ENCODE data around the gene ASB16.

ASB16 gene

GRCh38 chr17:44174427-44174826 is 3.9 kb downstream of the ASB16 start:
- Histone ChIP-seq H2BK15ac (ENCODE audit: low read length) (no peak overlapping the region), H3K36me3 (replicated peaks in 1 of 2; ENCODE audit: control insufficient read depth in 2 of 2, insufficient read depth in 2 of 2, low read length in 2 of 2) (peaks cover 25 to 44% of the 10 kb centered on the region in 2 donors), H3K18ac (ENCODE audit: low read length) (no peak overlapping the region), H2BK120ac (ENCODE audit: low read depth, low read length) (no peak overlapping the region), H2AK5ac (ENCODE audit: low read depth, low read length) (no peak overlapping the region), H3K4ac (ENCODE audit: low read length) (no peak overlapping the region), H3K9ac (ENCODE audit: low read depth, low read length, poor library complexity) (no peak overlapping the region), H3K9me3 (replicated peaks in 1 of 2; ENCODE audit: control insufficient read depth in 2 of 2, insufficient read depth in 1 of 2, low read depth in 1 of 2, low read length in 2 of 2) (no peaks in the 10 kb centered on the region), H3K79me1 (ENCODE audit: low read depth, low read length) (peaks cover 7% of the 10 kb centered on the region), H3K4me1 (ENCODE audit: control insufficient read depth in 2 of 2, insufficient read depth in 1 of 2, low read depth in 1 of 2, low read length in 2 of 2) (peaks cover 9 to 10% of the 10 kb centered on the region in 2 donors), H2BK12ac (ENCODE audit: low read length) (no peak overlapping the region), H2BK5ac (ENCODE audit: low read length) (no peak overlapping the region), H3K27me3 (ENCODE audit: control insufficient read depth in 3 of 3, insufficient read depth in 3 of 3, low read depth in 1 of 3, low read length in 3 of 3) (no peaks in the 10 kb centered on the region), H2AFZ (ENCODE audit: low read length) (no peak overlapping the region), H3K4me3 (ENCODE audit: low read length in 2 of 2) (no peak overlapping the region), H3K4me2 (ENCODE audit: insufficient read depth, low read length, poor library complexity, severe bottlenecking) (no peak overlapping the region), H3K23ac (ENCODE audit: low read depth, low read length, poor library complexity) (no peak overlapping the region), H4K91ac (ENCODE audit: low read depth, low read length, poor library complexity) (no peak overlapping the region), H3K14ac (ENCODE audit: low read length) (no peak overlapping the region), H4K8ac (ENCODE audit: low read depth, low read length) (no peak overlapping the region), H3K27ac (replicated peaks; ENCODE audit: low read length) (no peak overlapping the region)
- WGBS, 2 donors (ENCODE audit: extremely low coverage in 2 of 2, insufficient read length in 2 of 2, insufficient replicate concordance in 1 of 2), result no CpG with 5 or more reads among the region's 2 CpGs
- no peak for DNase-seq (ENCODE audit: low spot score)

DNA sequence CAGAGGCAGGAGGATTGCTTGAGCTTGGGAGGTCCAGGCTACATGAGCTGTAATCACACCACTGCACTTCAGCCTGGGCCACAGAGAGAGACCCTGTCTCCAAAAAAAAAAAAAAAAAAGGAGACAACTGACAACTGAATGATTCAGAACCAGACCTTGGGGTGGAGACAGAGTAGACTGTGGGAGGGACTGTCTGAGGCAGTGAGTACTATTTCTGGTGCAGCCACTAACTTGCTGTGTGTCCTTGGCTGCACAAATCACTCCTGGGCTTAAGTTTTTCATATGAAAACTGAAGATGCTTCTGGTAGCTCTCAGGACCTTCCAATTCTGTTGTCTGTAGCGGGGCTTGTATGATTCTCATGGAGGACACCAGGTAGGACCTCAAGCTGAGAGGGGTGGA is 5.8 kb downstream of the ASB16 start:
- no peaks in the 10 kb centered on the region for H3K27me3 ChIP-seq (ENCODE audit: control insufficient read depth in 3 of 3, insufficient read depth in 3 of 3, low read depth in 1 of 3, low read length in 3 of 3)
- no peak overlapping the region for H3K4me3 ChIP-seq (ENCODE audit: low read length in 2 of 2)
- H2BK5ac ChIP-seq (ENCODE audit: low read length), result no peak overlapping the region
- peaks cover 25 to 44% of the 10 kb centered on the region in 2 donors for H3K36me3 ChIP-seq (replicated peaks in 1 of 2; ENCODE audit: control insufficient read depth in 2 of 2, insufficient read depth in 2 of 2, low read length in 2 of 2)
- no peak overlapping the region for H2BK12ac ChIP-seq (ENCODE audit: low read length)
- no peak overlapping the region for H3K23ac ChIP-seq (ENCODE audit: low read depth, low read length, poor library complexity)
- H3K27ac ChIP-seq (replicated peaks; ENCODE audit: low read length), result no peak overlapping the region
- H3K9ac ChIP-seq (ENCODE audit: low read depth, low read length, poor library complexity), result no peak overlapping the region
- H3K4me1 ChIP-seq (ENCODE audit: control insufficient read depth in 2 of 2, insufficient read depth in 1 of 2, low read depth in 1 of 2, low read length in 2 of 2), result no peaks in the 10 kb centered on the region
- H2BK15ac ChIP-seq (ENCODE audit: low read length), result no peak overlapping the region
- H3K14ac ChIP-seq (ENCODE audit: low read length), result no peak overlapping the region
- no peak overlapping the region for H3K4me2 ChIP-seq (ENCODE audit: insufficient read depth, low read length, poor library complexity, severe bottlenecking)
- no peaks in the 10 kb centered on the region for H3K9me3 ChIP-seq (replicated peaks in 1 of 2; ENCODE audit: control insufficient read depth in 2 of 2, insufficient read depth in 1 of 2, low read depth in 1 of 2, low read length in 2 of 2)
- H3K18ac ChIP-seq (ENCODE audit: low read length), result no peak overlapping the region
- no peak overlapping the region for H4K91ac ChIP-seq (ENCODE audit: low read depth, low read length, poor library complexity)
- H2AK5ac ChIP-seq (ENCODE audit: low read depth, low read length), result no peak overlapping the region
- WGBS, 2 donors (ENCODE audit: extremely low coverage in 2 of 2, insufficient read length in 2 of 2, insufficient replicate concordance in 1 of 2), result no CpG with 5 or more reads among the region's 1 CpG
- no peak overlapping the region for H4K8ac ChIP-seq (ENCODE audit: low read depth, low read length)
- no peak overlapping the region for H2BK120ac ChIP-seq (ENCODE audit: low read depth, low read length)
- peaks cover 7% of the 10 kb centered on the region for H3K79me1 ChIP-seq (ENCODE audit: low read depth, low read length)
- DNase-seq (ENCODE audit: low spot score), result no peak
- H2AFZ ChIP-seq (ENCODE audit: low read length), result no peak overlapping the region
- no peak overlapping the region for H3K4ac ChIP-seq (ENCODE audit: low read length)

DNA sequence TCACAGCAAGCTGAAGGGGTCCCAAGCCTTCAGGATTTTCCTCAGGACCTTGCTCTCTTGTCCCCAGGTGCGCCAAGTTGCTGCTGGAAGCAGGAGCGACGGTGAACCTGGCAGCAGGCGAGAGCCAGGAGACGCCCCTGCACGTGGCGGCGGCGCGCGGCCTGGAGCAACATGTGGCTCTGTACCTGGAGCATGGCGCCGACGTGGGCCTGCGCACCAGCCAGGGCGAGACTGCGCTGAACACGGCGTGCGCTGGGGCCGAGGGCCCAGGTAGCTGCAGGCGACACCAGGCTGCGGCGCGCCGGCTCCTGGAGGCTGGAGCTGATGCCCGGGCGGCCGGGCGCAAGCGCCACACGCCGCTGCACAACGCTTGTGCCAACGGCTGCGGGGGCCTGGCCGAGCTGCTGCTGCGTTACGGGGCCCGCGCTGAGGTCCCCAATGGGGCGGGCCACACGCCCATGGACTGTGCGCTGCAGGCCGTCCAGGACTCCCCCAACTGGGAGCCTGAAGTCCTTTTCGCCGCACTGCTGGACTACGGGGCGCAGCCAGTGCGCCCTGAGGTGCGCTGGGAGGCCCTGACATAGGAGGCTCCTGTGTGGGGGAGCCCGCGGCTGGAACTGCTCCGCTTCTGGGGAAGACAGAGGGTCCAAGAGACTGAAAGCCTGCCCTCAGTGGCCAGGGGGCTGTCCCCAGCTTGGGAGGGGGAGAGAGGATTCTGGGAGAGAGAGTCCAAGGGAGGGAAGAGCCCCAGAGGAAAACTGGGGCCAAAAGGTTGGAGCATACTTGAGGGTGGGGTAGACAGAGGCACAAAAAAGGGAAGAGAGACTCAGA is 6.4 kb downstream of the ASB16 start:
- no peak overlapping the region for H2BK12ac ChIP-seq (ENCODE audit: low read length)
- no peaks in the 10 kb centered on the region for H3K4me1 ChIP-seq (ENCODE audit: control insufficient read depth in 2 of 2, insufficient read depth in 1 of 2, low read depth in 1 of 2, low read length in 2 of 2)
- H3K4me3 ChIP-seq (ENCODE audit: low read length in 2 of 2), result no peak overlapping the region
- H3K27ac ChIP-seq (replicated peaks; ENCODE audit: low read length), result no peak overlapping the region
- no peak overlapping the region for H4K91ac ChIP-seq (ENCODE audit: low read depth, low read length, poor library complexity)
- H2BK15ac ChIP-seq (ENCODE audit: low read length), result no peak overlapping the region
- no peak for DNase-seq (ENCODE audit: low spot score)
- peak overlapping the region; percentile 44 for H3K9ac ChIP-seq (ENCODE audit: low read depth, low read length, poor library complexity)
- H3K23ac ChIP-seq (ENCODE audit: low read depth, low read length, poor library complexity), result no peak overlapping the region
- no CpG with 5 or more reads among the region's 54 CpGs for WGBS, 2 donors (ENCODE audit: extremely low coverage in 2 of 2, insufficient read length in 2 of 2, insufficient replicate concordance in 1 of 2)
- H3K36me3 ChIP-seq (replicated peaks in 1 of 2; ENCODE audit: control insufficient read depth in 2 of 2, insufficient read depth in 2 of 2, low read length in 2 of 2), result peaks cover 28 to 49% of the 10 kb centered on the region in 2 donors
- no peak overlapping the region for H2BK5ac ChIP-seq (ENCODE audit: low read length)
- H3K9me3 ChIP-seq (replicated peaks in 1 of 2; ENCODE audit: control insufficient read depth in 2 of 2, insufficient read depth in 1 of 2, low read depth in 1 of 2, low read length in 2 of 2), result peaks cover 3% of the 10 kb centered on the region in 2 donors
- no peak overlapping the region for H3K4ac ChIP-seq (ENCODE audit: low read length)
- H3K14ac ChIP-seq (ENCODE audit: low read length), result no peak overlapping the region
- H2BK120ac ChIP-seq (ENCODE audit: low read depth, low read length), result no peak overlapping the region
- H3K79me1 ChIP-seq (ENCODE audit: low read depth, low read length), result peaks cover 7% of the 10 kb centered on the region
- no peak overlapping the region for H3K4me2 ChIP-seq (ENCODE audit: insufficient read depth, low read length, poor library complexity, severe bottlenecking)
- H4K8ac ChIP-seq (ENCODE audit: low read depth, low read length), result no peak overlapping the region
- no peak overlapping the region for H2AFZ ChIP-seq (ENCODE audit: low read length)
- no peak overlapping the region for H2AK5ac ChIP-seq (ENCODE audit: low read depth, low read length)
- H3K27me3 ChIP-seq (ENCODE audit: control insufficient read depth in 3 of 3, insufficient read depth in 3 of 3, low read depth in 1 of 3, low read length in 3 of 3), result no peaks in the 10 kb centered on the region
- H3K18ac ChIP-seq (ENCODE audit: low read length), result no peak overlapping the region

DNA sequence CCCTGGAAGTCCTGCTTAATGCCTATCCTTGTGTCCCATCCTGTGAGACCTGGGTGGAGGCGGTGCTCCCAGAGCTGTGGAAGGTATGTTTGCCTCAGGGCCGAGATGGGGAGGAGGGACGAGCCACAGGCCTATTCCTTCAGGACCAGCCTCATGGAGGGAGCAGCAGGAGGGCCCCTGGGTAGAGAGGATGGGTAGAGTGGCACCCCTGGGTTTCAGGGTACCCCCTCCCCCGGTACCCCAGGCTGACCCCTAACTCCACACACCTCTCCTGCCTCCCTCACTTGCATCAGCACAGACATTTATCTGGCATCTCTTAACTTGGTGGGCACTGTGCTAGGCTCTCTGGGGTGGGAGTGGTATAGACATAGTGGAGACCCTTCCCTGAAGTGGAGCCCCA is 7.1 kb downstream of the ASB16 start:
- Histone ChIP-seq H2AFZ (ENCODE audit: low read length) (no peak overlapping the region), H3K27me3 (ENCODE audit: control insufficient read depth in 3 of 3, insufficient read depth in 3 of 3, low read depth in 1 of 3, low read length in 3 of 3) (no peaks in the 10 kb centered on the region), H4K8ac (ENCODE audit: low read depth, low read length) (no peak overlapping the region), H2AK5ac (ENCODE audit: low read depth, low read length) (no peak overlapping the region), H2BK15ac (ENCODE audit: low read length) (no peak overlapping the region), H2BK120ac (ENCODE audit: low read depth, low read length) (no peak overlapping the region), H3K4me1 (ENCODE audit: control insufficient read depth in 2 of 2, insufficient read depth in 1 of 2, low read depth in 1 of 2, low read length in 2 of 2) (no peaks in the 10 kb centered on the region), H3K4ac (ENCODE audit: low read length) (no peak overlapping the region), H2BK12ac (ENCODE audit: low read length) (no peak overlapping the region), H3K14ac (ENCODE audit: low read length) (no peak overlapping the region), H3K27ac (replicated peaks; ENCODE audit: low read length) (no peak overlapping the region), H3K36me3 (replicated peaks in 1 of 2; ENCODE audit: control insufficient read depth in 2 of 2, insufficient read depth in 2 of 2, low read length in 2 of 2) (peaks cover 33 to 56% of the 10 kb centered on the region in 2 donors), H3K9me3 (replicated peaks in 1 of 2; ENCODE audit: control insufficient read depth in 2 of 2, insufficient read depth in 1 of 2, low read depth in 1 of 2, low read length in 2 of 2) (peaks cover 3 to 6% of the 10 kb centered on the region in 2 donors), H4K91ac (ENCODE audit: low read depth, low read length, poor library complexity) (no peak overlapping the region), H3K18ac (ENCODE audit: low read length) (no peak overlapping the region), H3K9ac (ENCODE audit: low read depth, low read length, poor library complexity) (no peak overlapping the region), H3K4me3 (ENCODE audit: low read length in 2 of 2) (no peak overlapping the region), H3K23ac (ENCODE audit: low read depth, low read length, poor library complexity) (no peak overlapping the region), H3K4me2 (ENCODE audit: insufficient read depth, low read length, poor library complexity, severe bottlenecking) (no peak overlapping the region), H3K79me1 (ENCODE audit: low read depth, low read length) (peaks cover 9% of the 10 kb centered on the region), H2BK5ac (ENCODE audit: low read length) (no peak overlapping the region)
- no peak for DNase-seq (ENCODE audit: low spot score)
- WGBS, 2 donors (ENCODE audit: extremely low coverage in 2 of 2, insufficient read length in 2 of 2, insufficient replicate concordance in 1 of 2), result no CpG with 5 or more reads among the region's 4 CpGs

Data from neuronal stem cell (in vitro differentiated cells).